Calu3 (cell line): ENCODE measurements around the gene TTC27. TPM values are rescaled to one million over a fixed set of nuclear protein-coding genes. Genes with fewer than 3 reads are reported as not detected.
A peak's percentile ranks its signal among the peaks of the same experiment; 100 is the strongest.
"Not testable (repeated sequence)": the region's sequence is repeated elsewhere in the genome, so short reads cannot be mapped to it uniquely, and the experiment has no call there.

ENCODE experiments used
- BruUV-seq: library from RNA; stranded (reverse); fragments of 400-500 nt; replicated peaks from 2 replicates; lab custom pipeline; 2021; lab: Mats Ljungman, UMichigan
- CTCF ChIA-PET: fragments of 300-600 bp; sonication (Branson Sonifier 250); formaldehyde crosslinking; loops from one replicate; lab custom pipeline; 2022; ENCODE audit warnings: antibody characterized with exemption; lab: Charles Lee
- DNase-seq: peaks from one replicate; pipeline ENCODE4 v3.0.0; 2022
- H3K27ac Mint-ChIP-seq: one replicate; pipeline ENCODE4 v1.8.0; 2022; ENCODE audit warnings: mixed read lengths; ENCODE audit not compliant: unreplicated experiment
- H3K27me3 Mint-ChIP-seq: one replicate; pipeline ENCODE4 v1.8.0; 2022; ENCODE audit warnings: mixed read lengths; ENCODE audit not compliant: unreplicated experiment
- H3K36me3 Mint-ChIP-seq: one replicate; pipeline ENCODE4 v1.8.0; 2022; ENCODE audit warnings: mild to moderate bottlenecking, moderate library complexity, mixed read lengths; ENCODE audit not compliant: insufficient read depth, unreplicated experiment
- H3K4me1 Mint-ChIP-seq: one replicate; pipeline ENCODE4 v1.8.0; 2022; ENCODE audit warnings: mild to moderate bottlenecking, low read depth, mixed read lengths; ENCODE audit not compliant: unreplicated experiment
- H3K4me3 Mint-ChIP-seq: one replicate; pipeline ENCODE4 v1.8.0; 2022; ENCODE audit warnings: mild to moderate bottlenecking, low read depth, moderate library complexity, mixed read lengths; ENCODE audit not compliant: unreplicated experiment
- H3K9me3 Mint-ChIP-seq: one replicate; pipeline ENCODE4 v1.8.0; 2022; ENCODE audit warnings: low read depth, mixed read lengths; ENCODE audit not compliant: unreplicated experiment
- CTCF ChIP-seq: fragments of 200-600 bp; IDR thresholded peaks from one replicate; pipeline ENCODE4 v1.8.0; 2022; ENCODE audit warnings: antibody characterized with exemption; ENCODE audit not compliant: unreplicated experiment
- intact Hi-C: fragments of 100-400 bp; cut with micrococcal nuclease; formaldehyde crosslinking; loops from one replicate; pipeline ENCODE4 v1.10.0; 2022; ENCODE audit not compliant: unreplicated experiment
- microRNA-seq: library from miRNA; unstranded; fragments of <30 nt; microRNA quantifications from one replicate; pipeline ENCODE4 v1.2.0, GENCODE V29; 2022
- total RNA-seq: library from RNA; stranded (reverse); gene quantifications from 2 replicates; pipeline ENCODE4 v1.2.3, GENCODE V29; 2022

The TTC27 gene
- total RNA-seq, 1 experiment from 2014 or later: 20.1 TPM

GRCh38 chr2:32863803-32864202, 236.0 kb downstream of the TTC27 start:
- BruUV-seq: no TSS peak
- no peak for DNase-seq
- Mint-ChIP-seq H3K27ac (peak overlapping the region; percentile 48), H3K4me1 (peaks cover 21% of the 10 kb centered on the region), H3K9me3 (no peaks in the 10 kb centered on the region), H3K27me3 (no peaks in the 10 kb centered on the region), H3K4me3 (no peak overlapping the region), H3K36me3 (peaks cover 8% of the 10 kb centered on the region)
- intact Hi-C loops: no loop called here
- TF ChIP-seq CTCF: no peak
- CTCF ChIA-PET: interaction anchor here (1.0 kb wide), 1 partner anchor 37 kb away, joined by 3 read pairs; no protein-coding TSS in a partner anchor

- BruUV-seq: no TSS peak
- intact Hi-C loops: no loop called here
- Mint-ChIP-seq H3K36me3 (peaks cover 8% of the 10 kb centered on the region), H3K27ac (no peak overlapping the region), H3K27me3 (no peaks in the 10 kb centered on the region), H3K9me3 (no peaks in the 10 kb centered on the region), H3K4me3 (no peak overlapping the region), H3K4me1 (peaks cover 21% of the 10 kb centered on the region)
- CTCF ChIA-PET: no interaction called here
- TF ChIP-seq CTCF: no peak
- no peak for DNase-seq
Measured at GRCh38 chr2:32864334-32865111, 236.7 kb downstream of the TTC27 start.

- DNase-seq: peak; percentile 17
- intact Hi-C loops: no loop called here
- Mint-ChIP-seq H3K4me1 (peaks cover 21% of the 10 kb centered on the region), H3K4me3 (no peak overlapping the region), H3K27ac (peak overlapping the region; percentile 90), H3K36me3 (peaks cover 8% of the 10 kb centered on the region), H3K9me3 (no peaks in the 10 kb centered on the region), H3K27me3 (no peaks in the 10 kb centered on the region)
- BruUV-seq: no TSS peak
- TF ChIP-seq CTCF: no peak
- CTCF ChIA-PET: no interaction called here
Measured at GRCh38 chr2:32865399-32866068, 237.7 kb downstream of the TTC27 start.

GRCh38 chr2:32866462-32866861, 238.6 kb downstream of the TTC27 start:
- Mint-ChIP-seq H3K27ac (peak overlapping the region; percentile 90), H3K4me1 (peaks cover 21% of the 10 kb centered on the region)
- intact Hi-C loops, BruUV-seq, CTCF ChIA-PET, DNase-seq, H3K9me3 Mint-ChIP-seq, H3K36me3 Mint-ChIP-seq, H3K4me3 Mint-ChIP-seq, H3K27me3 Mint-ChIP-seq: not testable (repeated sequence)

Small RNA genes lying within 50 kb of the gene (microRNA-seq; reads per million reads assigned to microRNA genes)
- gene MIR4765: not detected
